GM18508 (cell line): Measurements from ENCODE around the gene TRIM36.

Experiments used
- ATAC-seq: cut with Tn5 transposase; IDR thresholded peaks from one replicate; pipeline ENCODE4 v1.9.1; 2021; ENCODE audit warnings: moderate number of reproducible peaks; ENCODE audit not compliant: insufficient read depth, unreplicated experiment

TRIM36 gene

DNA sequence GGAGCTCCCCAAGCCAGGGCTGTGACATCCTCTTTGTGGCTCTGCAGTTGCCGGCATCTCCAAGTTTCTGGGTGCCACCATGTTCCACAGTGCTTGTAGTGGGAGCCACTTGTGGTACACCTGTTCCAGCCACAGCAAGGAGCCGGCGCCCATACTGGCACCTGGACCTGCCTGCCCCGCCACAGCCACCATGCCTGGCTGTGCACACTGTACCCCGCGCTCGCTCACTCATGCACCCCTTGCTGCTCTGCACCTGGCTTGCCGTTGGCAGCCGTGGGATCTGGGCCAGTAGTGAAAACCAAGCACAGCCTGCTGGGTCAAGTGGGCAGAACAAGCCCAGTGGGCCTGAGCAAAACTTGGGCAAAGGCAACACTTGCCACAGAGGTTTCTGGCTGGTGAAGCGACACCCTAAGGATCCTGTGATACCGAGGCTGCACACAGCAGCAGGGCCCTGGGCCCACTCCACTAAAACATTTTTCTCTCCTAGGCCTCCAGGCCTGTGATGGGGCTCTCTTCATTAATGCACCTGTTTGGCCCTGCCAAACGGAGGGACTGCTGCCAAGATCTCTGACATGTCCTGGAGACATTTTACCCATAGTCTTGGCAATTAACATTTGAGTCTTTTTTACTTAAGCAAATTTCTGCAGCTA lies 2.8 kb downstream of the TRIM36 start:
- ATAC-seq, result no peak

DNA sequence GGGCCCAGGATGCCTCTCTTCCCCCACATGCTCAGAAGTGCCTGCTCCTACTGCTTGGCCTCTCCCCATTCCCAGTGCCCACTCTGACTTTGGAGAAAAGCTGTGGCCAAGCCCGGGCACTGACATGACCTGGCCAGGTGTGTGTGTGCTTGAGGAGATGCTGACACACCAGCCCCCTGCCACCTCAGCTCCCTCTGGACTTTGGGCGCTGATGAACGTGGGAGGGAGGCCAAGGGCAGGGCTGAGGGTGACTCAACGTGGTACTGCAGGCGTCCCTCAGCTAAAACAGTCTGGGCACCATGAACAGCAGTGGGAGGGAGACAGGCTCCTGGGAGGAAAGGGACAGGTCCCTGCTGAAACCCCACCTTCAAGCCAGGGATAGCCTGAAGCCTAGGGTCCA lies 3.9 kb downstream of the TRIM36 start:
- no peak for ATAC-seq

DNA sequence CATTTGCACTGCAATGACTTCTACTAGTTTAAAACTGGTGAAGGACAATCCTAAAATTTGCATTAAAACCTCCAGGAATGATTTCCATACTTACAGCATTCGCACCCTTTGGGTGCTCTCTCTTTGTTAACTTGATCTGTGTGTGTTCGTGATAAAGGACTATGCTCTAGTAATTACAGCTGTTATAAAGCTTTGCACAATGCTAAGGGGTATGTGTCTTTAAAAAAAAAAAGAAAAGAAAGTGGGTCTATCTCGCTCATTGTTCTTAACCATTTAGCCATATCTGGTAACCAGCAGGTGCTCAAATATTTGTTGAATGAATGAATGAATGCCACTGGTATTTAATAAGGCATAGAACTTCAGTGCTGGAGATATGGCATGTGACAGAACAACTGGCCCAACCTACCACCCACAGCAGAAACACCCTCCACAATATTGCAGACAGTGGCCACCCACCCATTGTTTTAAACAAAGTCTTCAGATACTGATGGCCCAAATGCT lies 8.7 kb downstream of the TRIM36 start:
- ATAC-seq, result no peak

GRCh38 chr5:115151208-115151805 lies 18.4 kb downstream of the TRIM36 start:
- ATAC-seq, result no peak

- ATAC-seq, result no peak
Measured at GRCh38 chr5:115150512-115150911, 19.2 kb downstream of the TRIM36 start.

DNA sequence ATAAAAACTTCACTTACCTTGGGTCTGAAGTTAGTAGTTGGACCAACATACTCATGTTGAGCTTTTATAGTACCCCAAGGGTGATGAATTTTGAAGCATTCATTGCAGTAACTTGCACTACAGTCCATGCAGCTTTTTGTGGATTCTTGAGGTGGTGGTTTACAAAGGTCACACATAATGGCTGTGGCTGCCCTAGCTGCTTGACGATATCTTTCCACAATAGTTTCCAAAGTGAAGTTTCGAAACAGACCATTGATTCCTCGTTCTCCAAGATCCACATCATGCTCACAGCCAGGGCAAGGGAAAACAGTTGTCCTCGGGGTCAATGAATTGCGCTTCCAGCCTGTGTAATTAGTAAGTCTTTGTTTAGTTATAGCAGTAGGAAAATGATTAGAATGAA lies 22.7 kb downstream of the TRIM36 start:
- ATAC-seq, result no peak

GRCh38 chr5:115136294-115136693 lies 33.4 kb downstream of the TRIM36 start:
- ATAC-seq, result no peak

DNA sequence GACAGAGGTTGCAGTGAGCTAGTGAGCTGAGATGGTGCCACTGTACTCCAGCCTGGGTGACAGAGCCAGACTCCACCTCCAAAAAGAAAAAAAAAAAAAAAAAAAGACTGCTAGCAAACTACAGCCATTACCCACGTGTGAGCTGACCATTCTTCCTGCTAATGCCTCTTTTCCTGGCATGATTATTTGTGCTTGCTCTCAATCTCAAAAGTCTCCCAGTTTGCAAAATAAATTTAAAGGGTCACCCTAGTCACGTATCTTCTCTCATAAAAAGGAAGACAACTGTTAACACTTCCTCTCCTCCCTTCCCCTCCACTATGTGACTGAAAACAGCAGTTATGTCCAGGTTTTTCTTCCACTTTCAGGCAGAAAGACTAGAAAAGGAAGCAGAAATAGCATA lies 37.2 kb downstream of the TRIM36 start:
- no peak for ATAC-seq

DNA sequence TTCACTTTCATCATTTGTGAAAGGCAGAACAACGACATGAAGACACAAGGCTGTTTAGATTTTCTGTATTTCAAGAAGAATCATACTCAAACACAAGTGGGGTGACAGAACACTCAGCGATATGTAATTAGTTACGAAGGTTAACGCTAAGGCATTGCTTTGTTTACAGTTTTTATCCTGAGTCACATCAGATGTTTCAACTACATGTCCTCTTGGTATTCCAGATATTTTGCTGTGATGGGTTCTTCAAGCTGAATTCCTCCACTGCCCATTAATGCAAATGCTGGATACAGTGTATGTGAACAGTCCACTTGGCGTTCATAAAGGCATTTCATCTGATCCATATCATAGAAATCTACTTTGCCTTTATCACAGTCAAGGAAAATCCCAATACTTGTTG lies 43.4 kb downstream of the TRIM36 start:
- ATAC-seq, result no peak

DNA sequence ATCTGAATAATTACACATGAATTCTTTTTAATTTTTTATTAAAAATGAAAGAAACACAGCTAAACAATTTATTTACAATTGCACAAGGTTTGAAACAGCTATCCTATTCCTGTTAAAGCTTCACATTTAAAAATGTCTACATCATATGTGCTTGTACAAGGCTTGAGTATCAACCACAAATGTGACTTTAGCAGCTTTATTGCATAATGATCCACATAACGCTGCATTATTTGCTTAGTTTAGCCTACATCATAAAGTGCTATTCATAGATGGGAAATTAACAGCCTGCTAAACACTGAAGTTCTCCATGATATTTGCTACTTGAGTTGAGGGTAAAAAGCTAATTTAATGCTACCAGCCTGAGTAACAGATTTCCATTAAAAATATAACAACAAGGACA lies 45.0 kb downstream of the TRIM36 start:
- no peak for ATAC-seq

DNA sequence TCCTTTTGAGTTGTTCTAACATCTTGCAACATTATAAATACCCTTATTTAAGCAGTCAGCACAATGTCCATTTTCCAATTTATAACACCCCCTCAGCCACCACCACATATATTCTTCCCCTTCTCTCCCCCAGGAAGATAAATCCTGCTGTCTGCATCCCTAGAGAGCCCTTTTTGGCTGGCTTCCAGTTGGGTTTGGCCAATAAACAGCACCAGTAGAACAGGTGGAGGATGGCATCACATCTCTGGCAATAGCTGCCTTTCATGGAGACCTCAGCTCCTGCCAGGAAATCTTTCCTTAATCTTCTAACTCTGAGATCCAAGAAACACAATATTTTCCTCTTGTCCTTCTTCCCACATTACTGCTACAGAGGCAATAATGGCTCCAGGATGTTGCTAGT lies 53.7 kb downstream of the TRIM36 start:
- no peak for ATAC-seq

- no peak for ATAC-seq
Measured at GRCh38 chr5:115109840-115110239, 59.9 kb downstream of the TRIM36 start.

- no peak for ATAC-seq
Measured at GRCh38 chr5:115109356-115109755, 60.4 kb downstream of the TRIM36 start.

DNA sequence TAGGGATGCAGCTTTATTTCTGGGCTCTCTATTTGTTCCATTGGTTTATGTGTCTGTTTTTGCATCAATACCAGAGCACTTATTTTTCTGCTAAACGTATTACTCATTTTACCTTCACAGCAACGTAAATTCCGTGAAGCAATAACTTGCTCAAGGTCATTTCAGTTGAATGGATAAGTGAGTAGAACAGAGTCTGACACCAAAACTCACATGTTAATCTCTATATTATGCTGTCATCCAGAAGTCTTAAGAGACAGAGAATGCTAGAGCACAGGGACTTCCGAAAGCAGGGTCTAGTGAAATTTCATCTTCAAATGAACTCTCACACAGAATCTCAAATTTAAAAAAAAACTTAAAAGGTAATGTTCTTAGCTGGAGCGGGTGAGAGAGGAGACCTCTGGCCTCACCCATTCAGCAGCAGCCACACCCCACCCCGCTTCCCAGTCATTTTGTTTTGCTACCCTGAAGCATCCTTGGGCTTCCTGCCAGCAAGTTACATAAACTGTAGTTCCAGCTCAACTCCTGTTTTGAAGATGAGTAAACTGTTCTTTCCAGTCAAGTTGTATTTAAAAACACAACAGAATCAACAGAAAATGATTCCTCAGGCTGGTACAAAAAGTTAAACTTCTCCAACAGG lies 69.3 kb downstream of the TRIM36 start:
- no peak for ATAC-seq

DNA sequence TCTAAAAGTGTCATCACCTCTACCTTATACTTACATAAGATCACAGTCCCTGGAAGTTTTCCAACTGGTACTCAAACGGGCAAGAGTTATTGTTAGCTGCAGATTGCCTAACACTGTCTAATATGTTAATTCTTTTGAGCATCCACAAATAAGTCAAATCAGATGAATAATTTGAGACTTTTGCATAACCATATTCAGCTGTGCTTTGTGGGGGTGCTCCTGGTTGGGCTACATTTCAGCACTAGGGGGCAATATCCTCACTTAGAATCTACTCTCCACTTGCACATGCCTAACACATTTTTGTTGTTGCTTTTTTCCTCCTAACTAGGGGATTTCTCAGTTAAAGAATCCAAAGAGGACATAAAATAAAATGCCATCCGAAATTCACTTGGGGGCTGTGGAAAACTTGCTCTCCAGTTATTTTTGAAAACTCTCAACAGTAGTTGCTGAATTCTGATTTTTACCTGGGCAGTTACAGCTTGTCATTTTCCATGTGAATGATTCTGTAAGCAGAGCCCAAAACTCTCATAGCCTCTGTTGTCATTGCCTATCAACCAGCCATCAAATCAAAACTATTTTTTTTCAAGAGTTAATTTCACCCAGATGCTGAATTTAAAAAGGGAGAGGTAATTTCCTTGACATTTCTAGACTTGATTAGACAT lies 71.5 kb downstream of the TRIM36 start:
- ATAC-seq, result peak; percentile 73

DNA sequence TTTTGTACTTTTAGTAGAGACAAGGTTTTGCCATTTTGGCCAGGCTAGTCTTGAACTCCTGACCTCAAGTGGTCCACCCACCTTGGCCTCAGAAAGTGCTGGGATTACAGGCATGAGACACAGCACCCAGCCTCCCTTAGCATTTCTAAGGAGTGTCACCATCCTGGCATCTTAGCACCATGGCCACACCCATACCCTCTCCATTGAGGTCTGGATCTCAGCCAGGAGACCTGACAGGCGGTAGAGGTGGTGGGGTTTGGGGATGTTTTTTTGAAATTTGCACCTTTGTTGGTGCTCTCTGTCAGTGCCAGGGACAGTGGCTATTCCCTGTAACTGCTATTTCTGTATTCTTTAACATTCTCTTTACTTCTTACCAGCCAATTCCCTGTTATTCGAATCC lies 72.5 kb downstream of the TRIM36 start:
- ATAC-seq, result no peak

GRCh38 chr5:115096034-115096769 lies 73.5 kb downstream of the TRIM36 start:
- no peak for ATAC-seq

- no peak for ATAC-seq
Measured at GRCh38 chr5:115087951-115088350, 81.8 kb downstream of the TRIM36 start.

- ATAC-seq, result no peak
Measured at GRCh38 chr5:115086473-115086872, 83.2 kb downstream of the TRIM36 start.

GRCh38 chr5:115084246-115084793 lies 85.4 kb downstream of the TRIM36 start:
- no peak for ATAC-seq
